T-helper 22 cell (primary cell): ENCODE results near the gene STRIP2.
"Not testable (repeated sequence)": the region's sequence is repeated elsewhere in the genome, so short reads cannot be mapped to it uniquely, and the experiment has no call there.

Experiments used
- DNase-seq: peaks from one replicate; pipeline ENCODE4 v3.0.0-alpha.2; 2020; ENCODE audit warnings: low read depth

STRIP2 gene, protein sequence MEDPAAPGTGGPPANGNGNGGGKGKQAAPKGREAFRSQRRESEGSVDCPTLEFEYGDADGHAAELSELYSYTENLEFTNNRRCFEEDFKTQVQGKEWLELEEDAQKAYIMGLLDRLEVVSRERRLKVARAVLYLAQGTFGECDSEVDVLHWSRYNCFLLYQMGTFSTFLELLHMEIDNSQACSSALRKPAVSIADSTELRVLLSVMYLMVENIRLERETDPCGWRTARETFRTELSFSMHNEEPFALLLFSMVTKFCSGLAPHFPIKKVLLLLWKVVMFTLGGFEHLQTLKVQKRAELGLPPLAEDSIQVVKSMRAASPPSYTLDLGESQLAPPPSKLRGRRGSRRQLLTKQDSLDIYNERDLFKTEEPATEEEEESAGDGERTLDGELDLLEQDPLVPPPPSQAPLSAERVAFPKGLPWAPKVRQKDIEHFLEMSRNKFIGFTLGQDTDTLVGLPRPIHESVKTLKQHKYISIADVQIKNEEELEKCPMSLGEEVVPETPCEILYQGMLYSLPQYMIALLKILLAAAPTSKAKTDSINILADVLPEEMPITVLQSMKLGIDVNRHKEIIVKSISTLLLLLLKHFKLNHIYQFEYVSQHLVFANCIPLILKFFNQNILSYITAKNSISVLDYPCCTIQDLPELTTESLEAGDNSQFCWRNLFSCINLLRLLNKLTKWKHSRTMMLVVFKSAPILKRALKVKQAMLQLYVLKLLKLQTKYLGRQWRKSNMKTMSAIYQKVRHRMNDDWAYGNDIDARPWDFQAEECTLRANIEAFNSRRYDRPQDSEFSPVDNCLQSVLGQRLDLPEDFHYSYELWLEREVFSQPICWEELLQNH

DNA sequence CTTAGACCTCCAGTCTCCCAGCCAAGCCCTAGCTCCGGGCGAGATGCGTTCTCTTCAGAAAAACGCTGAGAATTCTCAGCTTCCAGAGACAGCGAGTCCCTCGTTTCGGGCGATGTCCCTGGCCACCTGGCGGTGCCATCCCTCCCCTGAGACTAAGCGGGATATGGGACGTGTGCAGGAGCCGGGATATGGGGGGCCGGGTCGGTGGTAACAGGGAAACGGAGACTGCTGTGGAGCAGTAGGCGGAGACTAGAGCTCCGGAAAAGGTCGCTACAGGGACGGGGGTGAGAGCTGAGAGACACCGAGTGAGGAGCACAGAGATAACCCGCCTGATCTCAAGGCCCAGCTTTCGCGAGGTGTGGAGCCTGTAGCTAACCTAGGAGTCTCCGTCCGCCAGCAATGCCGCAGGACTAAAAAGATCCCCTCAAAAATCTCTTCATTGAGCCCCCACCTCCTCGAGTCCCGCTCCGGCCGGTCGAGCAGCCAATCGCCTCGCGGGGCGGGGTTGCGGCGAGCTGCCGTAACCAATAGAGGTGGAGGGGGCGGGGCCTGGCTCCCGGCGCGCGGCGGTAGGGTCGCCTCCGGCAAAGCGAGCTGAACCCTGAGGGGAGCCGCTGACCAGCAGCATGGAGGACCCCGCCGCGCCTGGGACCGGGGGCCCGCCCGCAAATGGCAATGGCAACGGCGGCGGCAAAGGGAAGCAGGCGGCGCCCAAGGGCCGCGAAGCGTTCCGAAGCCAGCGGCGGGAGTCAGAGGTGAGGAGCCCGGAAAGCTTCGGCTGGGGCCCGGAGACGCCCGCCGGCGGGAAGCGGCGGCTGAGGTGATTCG lies at the start of gene STRIP2:
TSS of gene STRIP2 (plus strand) at position 586 of the 828 bp plus-strand sequence. CDS start at position 627, 41 bp downstream.
- DNase-seq: peak; percentile 84

DNA sequence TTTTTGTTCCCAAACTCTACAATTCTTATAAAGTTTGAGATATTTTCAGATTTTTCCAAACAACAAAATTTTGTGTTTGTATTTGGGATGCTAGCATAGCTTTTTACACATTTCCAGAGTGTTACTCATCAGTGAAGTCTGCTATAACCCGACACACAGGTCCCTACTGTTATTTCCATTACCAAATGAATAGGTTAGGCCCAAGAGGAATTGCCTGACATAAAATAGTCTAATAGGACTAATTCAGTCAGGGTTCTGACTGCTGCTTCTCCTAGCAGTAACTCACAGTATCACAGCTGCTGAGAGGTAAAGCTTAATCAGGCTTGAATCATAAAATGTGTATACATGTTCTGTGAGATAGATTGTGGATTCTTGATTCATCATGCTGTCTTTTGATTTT lies 49.1 kb upstream of the STRIP2 start:
- no peak for DNase-seq

DNA sequence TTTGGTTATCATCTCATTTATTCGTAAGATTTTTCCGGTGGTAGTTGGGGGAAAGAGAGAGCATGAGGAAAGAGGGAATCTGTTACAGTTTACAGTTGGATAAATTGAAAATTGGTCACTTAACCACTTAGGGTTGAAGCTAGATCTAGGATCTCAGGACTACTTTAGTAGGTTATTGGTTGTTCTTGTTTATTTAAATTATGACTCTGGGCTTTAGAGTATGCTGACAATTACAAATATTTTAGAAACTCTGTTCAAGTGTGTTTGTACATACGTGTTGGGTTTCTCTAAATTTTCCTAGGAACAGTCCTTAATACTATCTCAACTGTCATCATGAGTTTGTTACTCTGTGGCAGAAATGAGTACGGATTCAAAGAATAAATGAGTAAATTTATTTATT lies 48.6 kb upstream of the STRIP2 start:
- DNase-seq: no peak

DNA sequence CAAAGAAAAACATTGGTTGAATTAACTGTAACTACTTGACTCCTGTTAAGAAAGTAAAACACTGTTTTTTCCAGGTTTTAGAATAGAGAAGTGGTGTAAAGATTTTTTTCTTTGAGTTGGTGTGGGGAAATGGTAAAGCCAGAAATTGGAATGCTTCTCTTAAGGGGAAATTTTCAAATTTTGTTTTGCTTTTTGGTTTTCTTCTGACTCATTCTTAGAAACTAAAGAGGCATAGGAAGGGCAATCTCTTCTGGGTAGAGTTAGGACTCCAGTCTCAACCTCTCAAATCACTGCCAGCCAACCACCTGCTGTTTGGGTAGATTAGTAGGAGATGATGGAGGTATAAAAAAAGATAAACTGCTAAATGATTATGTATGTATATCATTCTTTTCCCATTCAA lies 47.7 kb upstream of the STRIP2 start:
- DNase-seq: no peak

DNA sequence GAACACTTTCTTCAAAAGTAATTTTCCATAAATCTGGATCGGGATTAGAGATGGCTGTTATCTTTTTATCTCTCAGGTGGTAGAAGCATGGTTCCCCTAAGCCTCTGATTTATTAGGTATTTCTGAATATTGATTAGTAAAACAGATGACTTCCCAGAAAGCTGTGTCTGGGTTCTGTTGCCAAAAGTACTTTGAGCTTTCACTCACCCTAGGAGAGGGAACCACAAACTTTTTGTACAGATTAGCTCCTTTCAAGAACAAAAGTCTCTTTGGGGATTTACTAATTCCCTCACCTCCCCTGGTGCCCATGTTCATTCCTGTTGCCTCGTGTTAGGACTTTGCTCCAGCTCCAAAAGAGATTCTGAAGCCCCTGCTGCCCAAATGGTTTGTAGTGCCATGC lies 46.7 kb upstream of the STRIP2 start:
- no peak for DNase-seq

DNA sequence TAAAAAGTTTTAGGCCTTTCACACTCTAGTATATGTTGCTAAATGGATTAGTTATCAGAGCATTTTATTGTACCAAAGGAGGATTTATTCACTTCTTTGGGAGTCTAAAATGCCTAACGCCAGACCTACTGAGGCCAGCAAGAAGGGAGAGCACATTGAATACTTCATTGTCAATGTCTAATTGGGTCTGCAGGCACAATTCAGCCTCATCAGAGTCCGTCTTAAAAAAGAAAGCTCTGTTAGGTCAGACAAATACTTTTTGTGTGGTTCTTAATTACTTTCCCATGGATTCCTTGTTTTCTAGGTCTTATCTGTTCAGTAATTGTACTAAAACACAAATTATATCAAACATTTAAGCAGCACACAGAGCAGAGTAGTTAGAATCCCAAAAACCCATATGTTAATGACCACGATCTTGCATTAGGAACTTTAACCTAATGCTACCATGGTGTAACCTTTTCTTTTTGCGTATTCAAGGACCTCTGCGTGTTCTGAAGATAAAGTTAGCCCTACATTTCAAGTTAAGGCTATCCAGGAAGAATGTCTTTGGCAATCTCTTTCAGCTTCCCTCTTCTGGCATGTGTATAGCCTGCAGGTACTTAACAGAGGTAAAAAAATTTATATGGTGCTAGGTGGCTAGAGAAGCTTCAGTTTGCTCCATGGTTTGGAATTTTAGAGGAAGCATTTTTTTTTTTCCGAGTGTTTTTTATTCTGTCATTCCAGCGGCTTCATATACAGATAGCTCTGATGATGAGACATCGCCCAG lies 45.7 kb upstream of the STRIP2 start:
- DNase-seq: no peak

DNA sequence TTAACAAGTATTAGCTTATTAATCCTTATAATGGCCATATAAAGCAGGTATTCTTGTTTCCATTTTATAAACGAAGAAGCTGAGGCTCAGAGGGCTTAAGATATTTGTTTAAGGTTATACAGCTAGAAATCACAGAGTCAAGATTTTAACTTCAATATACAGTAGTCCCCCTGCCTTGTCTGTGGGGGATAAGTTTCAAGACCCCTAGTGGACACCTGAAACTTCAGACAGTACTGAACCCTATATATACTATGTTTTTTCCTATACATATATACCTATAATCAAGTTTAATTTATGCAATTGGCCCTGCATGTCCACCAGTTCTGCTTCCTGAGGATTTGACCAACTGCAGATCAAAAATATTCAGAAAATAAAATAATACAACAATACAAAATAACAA lies 44.4 kb upstream of the STRIP2 start:
- DNase-seq: no peak

DNA sequence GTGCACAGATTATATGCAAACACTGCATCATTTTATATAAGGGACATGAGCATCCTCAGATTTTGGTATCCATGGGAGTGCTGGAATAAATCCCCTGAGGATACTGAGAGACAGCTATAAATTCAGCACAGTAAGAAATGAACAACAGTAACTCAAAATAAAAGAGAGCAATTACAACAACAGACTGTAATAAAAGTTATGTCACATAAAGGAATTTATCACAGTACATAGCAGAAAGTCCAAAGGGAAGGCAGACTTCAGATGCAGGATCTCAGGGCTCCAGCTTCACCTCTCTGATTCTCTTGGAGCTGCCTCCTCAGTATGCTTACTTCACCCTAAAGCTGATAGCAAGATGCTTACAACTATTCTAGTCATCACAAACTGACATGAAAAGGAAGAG lies 43.9 kb upstream of the STRIP2 start:
- DNase-seq: no peak

DNA sequence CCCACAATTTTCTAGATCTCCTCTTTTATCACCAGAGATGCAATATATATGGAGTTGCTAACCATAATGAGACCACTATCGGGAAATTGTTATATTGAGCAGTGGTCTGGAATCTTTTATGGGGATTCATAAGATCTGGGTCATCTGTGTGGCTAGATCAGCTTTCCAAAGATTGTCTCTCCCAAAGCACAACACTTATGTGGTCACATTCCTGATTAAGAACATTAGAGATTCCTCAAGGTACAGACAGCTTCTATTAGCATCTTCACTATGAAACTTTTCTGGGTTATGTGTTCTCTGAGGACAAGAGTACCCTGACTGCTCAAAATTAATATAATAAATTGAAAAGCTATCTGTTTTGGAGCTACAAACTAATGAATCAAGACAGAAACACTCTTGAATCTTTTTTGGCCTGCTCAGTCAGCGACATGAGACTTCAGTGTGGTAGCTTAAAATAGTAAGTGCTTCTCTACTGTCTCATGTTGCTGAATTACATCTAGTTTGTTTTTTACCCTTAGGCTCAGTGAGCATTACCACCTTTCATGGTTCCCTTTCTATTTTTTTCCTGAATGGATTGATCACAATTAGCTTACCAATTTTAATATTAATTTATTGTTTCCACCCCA lies 42.6 kb upstream of the STRIP2 start:
- DNase-seq: no peak

DNA sequence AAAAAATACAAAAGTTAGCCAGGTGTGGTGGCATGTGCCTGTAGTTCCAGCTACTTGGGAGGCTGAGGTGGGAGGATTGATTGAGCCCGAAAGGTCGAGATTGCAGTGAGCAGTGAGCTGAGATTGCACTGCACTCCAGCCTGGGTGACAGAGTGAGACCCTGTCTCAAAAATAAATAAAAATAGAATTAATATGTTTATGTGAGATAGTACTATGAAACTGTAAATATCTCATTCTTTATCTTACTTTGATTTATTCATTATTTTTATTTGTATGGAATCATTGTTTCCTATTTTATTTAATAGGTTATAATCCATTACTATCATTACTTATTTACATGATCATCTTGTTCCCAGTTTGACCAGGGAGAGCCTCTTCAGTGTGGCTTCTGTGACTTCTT lies 41.0 kb upstream of the STRIP2 start:
- no peak for DNase-seq

DNA sequence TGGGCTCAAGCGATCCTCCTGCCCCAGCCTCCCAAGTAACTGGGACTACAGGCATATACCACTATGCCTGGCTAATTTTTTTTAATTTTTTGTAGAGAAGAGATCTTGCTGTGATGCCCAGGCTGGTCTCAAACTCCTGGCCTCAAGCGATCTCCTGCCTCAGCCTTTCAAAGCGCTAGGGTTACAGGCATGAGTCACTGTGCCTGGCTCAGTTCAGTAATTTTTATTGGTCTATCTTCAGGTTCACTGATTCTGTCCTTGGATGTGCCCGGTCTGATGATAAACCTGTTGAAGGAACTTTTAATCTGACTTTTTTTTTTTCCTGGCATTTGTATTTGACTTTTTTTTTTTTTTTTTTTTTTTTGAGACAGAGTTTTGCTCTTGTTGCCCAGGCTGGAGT lies 40.1 kb upstream of the STRIP2 start:
- DNase-seq: no peak

DNA sequence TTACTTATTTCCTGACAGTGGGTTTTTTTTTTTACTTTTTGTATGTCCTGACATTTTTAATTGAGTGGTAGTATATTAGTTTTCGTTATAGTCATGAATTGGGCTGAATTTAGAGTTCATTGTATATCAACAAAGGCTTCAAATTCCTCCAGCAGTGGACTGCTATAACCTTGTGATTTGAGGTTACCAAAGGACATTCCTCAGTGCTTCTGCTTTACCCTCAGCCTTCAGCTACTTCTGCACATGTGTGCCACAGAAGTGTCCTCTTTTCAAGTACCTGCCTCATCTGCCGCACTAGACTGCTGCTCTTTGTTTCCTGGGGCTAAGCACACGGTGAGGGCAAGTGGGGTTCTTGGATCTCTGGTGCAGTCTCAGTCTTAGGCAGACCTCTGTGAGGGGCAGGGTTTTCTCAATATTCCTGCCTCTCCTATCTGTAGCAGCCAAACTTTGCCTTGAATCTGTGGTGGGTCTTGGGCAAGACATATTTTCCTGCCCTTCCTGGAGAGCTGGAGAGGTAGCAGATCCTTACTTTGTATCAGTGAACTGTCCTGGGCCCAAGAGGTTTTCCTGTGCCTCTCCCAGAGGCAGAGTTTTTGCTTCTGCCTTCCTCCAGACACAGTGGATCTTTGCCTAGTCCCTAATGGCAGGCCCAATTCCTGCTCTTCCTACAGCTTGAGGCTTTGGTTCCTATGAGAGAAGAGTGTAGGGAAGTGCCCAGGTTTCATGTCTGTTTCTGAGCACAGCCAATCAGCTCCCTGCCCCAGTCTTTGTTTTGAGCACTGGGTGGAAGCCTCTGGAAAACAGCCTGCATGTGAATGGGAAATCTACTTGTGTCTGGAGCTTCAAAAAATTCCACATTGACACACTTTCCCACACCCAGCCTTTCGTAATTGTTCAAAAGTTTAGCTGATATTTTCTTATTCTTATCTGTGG lies 39.0 kb upstream of the STRIP2 start:
- no peak for DNase-seq

DNA sequence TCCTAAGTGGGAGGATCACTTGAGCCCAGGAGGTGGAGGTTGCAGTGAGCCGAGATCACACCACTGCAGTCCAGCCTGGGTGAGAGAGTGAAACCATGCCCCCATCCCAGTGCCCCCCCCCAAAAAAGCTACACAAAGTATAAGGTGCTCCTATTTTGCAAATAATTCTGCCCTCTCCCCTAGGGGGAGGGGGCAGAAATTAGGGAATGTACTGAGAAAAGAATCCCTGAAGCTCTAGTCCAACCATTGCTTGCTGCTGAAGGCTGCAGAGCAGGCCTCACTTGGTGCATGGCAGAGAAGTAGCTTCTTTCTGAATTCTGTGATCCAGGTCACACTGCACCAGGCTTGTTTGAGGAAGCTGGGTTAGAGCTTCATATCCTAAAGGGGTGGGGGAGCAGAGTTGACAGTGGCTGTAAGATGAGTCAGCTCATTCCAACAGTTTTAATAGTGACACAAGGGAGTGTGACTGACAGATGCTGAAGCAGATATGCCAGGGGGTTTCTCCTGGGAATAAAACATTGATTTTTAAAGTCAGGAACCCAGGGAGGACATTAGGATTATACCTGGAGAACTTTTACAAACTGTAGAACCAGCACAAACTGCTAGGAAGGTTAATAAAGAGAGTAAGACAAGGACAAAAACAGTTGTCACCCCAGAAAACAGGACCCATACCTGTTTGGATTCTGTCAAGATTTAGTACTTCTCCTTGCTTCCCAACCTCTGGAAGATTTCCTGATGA lies 32.8 kb upstream of the STRIP2 start:
- no peak for DNase-seq

DNA sequence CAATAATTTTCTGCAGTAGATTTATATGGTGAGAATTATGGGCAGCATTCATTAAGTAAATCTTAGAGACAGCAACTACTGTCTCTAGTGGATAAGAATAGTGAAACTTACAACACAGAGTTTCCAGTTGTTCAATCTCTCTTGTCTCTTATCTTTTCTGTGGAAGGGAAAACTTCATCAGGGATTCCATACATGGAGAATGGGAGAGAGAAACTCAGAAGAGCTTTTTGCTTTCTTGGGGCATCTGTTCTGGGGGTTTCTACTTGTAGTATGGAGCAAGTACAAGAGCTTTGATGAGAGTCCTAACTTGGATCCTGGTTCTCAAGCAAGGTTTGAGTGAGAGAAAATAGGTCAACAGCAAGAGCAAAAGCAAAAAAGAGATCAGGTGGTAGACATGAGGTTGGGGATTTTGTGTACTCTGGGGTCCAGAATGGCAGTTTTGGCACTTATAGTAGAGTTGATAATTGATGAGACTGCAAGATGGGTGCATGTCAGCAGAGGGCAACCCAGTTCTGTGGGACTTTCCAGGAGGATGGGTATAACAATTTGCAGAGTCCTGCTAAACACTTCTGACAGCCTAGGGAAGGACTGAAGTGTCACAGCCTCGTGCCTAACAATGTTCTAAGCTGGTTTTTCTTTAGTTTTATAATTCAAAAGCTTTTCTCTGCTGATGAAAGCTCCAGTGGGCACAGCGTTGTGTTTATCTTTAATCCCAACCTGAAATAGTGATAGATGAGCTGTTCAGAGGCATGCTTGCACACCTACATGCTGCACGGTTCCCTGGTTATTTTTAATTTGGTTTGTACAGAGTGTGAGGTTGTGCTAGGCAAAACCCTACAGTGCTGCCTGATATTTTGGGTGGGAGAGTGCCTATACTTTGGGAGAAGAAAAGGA lies 32.0 kb upstream of the STRIP2 start:
- no peak for DNase-seq

DNA sequence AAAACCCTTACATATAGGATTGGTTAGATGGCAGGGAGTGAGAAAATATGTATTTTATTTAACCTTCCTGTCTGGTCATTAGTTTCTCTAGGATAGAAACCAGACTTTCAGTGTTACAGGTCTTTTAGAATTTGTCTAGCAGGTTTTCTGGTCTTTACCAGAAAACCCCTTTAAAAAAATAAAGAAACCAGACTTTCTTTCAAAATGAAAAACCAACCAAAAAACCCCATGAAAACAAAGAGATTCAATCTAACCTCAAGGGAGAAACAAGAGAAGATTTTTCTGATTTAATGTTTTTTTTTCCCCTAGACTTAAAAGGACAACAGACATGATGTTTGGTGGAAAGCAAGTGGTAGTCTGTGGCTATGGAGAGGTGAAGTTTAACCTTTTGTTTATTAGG lies 28.7 kb upstream of the STRIP2 start:
- no peak for DNase-seq

DNA sequence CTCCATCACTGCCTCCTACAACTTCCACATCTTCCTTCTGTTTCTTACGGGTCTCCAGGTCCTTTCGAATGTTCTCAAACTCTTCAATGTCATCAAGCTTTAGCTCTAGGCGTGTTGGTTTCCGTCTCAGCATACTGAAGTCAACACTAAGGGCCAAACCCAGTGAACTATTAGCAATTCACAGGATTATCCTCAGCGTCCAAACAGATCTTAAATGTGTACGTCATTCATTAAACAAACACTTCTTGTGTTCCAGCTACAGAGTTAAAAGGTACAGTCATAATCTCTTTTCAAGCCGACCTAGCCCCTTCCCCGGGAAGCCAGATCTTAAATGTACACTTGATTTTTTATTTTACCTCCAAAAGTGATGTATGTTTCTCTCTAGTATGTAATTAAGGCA lies 24.0 kb upstream of the STRIP2 start:
- DNase-seq: not testable (repeated sequence)

DNA sequence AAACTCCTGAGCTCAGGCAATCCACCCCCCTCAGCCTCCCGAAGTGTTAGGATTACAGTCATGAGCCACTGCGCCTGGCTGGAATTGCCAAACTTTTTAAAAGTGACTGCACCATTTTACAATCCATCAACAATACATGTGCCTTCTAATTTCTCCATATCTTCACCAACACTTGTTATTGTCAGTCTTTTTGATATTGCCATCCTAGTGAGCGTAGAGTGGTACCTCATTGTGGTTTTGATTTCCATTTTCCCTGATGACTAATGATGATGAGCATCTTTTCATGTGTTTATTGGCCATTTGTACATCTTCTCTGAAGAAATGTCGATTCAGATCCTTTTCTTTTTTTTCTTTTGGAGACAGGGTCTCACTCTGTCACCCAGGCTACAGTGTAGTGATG lies 21.7 kb upstream of the STRIP2 start:
- no peak for DNase-seq

DNA sequence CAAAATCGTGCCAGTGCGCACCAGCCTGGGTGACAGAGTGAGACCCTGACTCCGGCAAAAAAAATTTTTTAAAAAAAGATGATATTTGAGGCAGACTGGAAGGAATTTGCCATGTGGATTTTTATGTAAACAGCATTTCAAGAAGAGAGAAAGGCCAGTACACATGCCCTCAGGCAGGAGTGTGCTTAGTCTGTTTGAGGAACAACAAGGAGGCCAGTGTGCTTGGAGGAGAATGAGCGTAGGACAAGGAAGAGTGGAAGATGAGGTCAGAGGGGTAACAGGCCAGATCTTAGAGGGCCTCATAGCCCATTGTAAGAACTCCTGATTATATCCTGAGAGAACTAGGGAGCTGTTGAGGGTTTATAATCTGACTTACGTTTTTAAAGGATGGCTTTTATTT lies 17.2 kb upstream of the STRIP2 start:
- DNase-seq: no peak
